SH-SY5Y (cell line): ENCODE results near the gene CALML4.

Source experiments
- GATA2 ChIP-seq: IDR thresholded peaks from 2 replicates; pipeline ENCODE4 v1.6.1; 2011; ENCODE audit warnings: mild to moderate bottlenecking, low read depth, low read length
- GATA3 ChIP-seq: IDR thresholded peaks from 2 replicates; pipeline ENCODE4 v1.6.1; 2011; ENCODE audit warnings: low read depth, mild to moderate bottlenecking, low read length, moderate library complexity

DNA sequence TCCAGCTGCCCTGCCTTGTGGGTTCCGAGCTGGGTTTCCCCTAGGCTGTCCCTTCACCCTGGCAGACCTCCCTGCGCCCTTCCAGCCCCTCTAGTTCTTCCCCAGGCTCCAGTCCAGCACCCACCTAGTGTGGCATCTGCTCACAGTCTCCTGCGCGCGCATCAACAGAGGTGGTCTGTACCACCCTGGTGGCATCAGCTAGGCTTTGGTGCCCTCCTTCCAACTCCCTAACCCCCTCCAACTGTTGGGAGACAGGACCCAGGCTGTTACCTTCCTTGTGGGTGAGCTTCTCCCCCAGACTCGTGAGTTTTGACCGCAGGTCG lies 8.0 kb downstream of the CALML4 start:
- TF ChIP-seq GATA3 (no peak), GATA2 (no peak)
